ENCODE data around the gene SVOPL.

Gene SVOPL

DNA sequence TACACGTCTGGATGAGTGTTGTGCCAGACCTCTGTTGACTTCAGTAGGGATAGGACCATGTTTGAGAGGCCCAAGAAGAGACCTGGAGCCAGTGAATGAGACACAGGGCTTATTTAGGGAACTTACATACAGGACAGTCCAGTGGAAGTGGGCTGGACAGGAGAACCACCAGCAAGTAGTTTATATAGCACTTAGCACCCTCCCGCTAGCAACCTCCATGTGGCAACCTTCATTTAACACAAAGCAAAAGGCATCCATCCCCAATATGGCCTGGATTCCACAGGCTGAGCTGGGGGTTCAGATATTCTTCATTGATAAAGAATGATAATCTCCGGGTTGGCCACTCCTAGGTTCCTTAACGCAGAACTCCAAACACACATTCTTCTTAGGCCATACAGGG, 147.4 kb downstream of the SVOPL start:
- DNase-seq = no peak

DNA sequence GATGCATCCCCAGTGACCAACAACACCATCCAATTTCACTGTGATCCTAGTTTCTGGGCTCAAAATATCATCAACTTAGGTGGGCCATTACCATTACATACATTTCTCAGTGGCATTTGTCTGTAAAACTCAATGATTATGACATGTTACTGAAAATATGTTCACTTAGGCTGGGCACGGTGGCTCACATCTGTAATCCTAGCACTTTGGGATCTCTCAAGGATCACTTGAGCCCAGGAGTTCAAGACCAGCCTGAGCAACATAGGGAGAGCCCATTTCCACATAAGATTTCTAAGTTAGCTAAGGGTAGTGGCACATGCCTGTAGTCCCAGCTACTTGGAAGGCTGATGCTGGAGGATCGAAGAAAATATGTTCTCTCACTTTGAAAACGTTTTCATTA, 150.1 kb downstream of the SVOPL start:
- DNase-seq = no peak

- no peak for DNase-seq
These were observed 150.8 kb downstream of the SVOPL start for GRCh38 chr7:138550337-138550736.

DNA sequence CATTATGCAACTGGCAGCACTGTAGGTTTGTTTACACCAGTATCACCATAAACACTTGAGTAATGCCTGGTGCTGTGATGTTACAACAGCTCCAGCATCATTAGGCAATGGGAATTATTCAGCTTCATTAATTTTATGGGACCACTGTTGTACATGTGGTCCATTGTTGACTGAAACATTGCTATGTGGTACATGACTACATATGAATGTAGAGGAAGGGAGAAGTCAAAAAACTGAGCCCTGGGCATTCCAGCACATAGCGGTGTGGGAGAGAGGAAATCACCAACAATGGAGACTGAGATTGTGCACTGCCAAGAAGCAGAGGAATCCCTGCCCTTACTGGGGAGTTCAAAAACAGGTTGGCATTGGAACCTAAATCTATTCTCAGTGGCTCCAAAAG, 152.1 kb downstream of the SVOPL start:
- no peak for DNase-seq

DNA sequence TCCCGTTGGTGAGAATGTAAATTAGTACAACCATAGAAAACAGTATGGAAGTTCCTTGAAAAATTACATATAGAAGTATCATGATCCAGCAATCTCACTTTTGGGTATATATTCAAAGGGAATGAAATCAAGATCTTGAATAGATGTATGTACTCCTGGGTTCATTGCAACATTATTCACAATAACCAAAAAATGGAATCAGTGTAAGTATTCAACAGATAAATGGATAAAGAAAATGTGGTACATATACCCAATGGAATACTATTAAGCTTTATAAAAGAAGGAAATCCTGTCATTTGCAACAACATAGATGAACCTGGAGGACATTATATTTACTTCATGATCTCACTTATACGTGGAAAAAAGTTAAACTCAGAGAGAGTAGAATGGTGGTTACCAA, 154.3 kb downstream of the SVOPL start:
- no peak for DNase-seq

DNA sequence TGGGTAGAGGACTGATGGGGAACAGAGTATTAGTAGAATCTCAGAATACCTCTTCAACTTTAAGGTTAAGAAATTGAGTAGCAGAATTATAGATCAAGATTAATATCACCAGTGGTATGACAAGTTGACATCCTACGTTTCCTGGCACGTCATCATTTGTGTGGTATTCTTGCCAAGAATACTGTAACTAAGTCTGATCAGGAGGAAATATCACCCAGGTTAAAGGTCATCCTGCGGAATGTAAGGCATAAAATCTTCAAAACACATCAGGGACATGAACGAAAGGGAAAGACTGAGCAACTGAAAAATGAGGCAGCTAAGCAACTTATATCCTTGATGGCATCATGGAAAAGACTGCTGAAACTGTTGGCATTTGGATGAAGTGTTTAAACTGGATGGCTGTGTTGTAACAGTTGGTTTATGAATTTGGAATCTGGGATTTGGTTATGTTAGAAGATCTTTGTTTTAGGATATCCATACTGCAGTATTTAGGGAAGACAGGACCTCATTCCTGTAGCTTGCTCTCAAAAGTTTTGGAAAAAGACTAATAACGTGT, 155.0 kb downstream of the SVOPL start:
- DNase-seq = no peak

DNA sequence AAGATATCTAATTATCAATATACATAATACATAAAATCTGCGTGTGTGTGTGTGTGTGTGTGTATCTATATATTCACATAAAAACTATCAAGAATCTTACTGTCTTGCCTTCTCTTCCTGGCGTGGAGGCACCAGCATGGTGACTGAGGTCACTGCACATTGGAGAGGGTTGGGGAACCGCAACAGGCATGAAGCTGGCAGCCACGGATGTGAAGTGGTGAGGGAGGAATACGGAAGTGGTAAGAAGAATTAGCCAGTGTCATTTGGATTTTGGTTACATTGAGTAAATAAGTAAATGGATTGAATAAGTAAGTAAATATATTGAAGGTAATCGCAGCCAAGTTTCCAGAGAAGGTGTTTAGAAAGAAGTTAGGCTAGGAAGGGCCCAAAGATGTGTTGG, 156.0 kb downstream of the SVOPL start:
- DNase-seq = no peak

Data from activated gamma-delta T cell treated with Interleukin-2 at 50 U/mL for 16 hours (primary cell).